Testis (tissue), 3 donors: ENCODE results near the gene EXOC6. TPM values are rescaled to one million over a fixed set of nuclear protein-coding genes. Genes with fewer than 3 reads are reported as not detected.
A peak's percentile ranks its signal among the peaks of the same experiment; 100 is the strongest.

Experiments
- DNase-seq: peaks from one replicate; pipeline ENCODE4 v3.0.0-alpha.2; 2019
- H3K27ac ChIP-seq, 2 donors: fragments of 200-600 bp; sonication (generic); one replicate each; pipeline ENCODE4 v1.5.1; 2019
- H3K27me3 ChIP-seq: fragments of 200-600 bp; sonication (generic); one replicate; pipeline ENCODE4 v1.5.1; 2019
- H3K36me3 ChIP-seq: fragments of 200-600 bp; sonication (generic); one replicate; pipeline ENCODE4 v1.5.1; 2017; ENCODE audit warnings: low read depth; ENCODE audit errors: missing control alignments
- H3K4me1 ChIP-seq: fragments of 200-600 bp; sonication (generic); one replicate; pipeline ENCODE4 v1.5.1; 2019
- H3K4me3 ChIP-seq, 2 donors: fragments of 200-600 bp; sonication (generic); one replicate each; pipeline ENCODE4 v1.5.1; 2017 to 2019
- H3K9me3 ChIP-seq: fragments of 200-600 bp; sonication (generic); one replicate; pipeline ENCODE4 v1.5.1; 2017
- POLR2A ChIP-seq: fragments of 450-650 bp; IDR thresholded peaks from one replicate; pipeline ENCODE4 v1.6.1; 2017; ENCODE audit warnings: antibody characterized with exemption, mild to moderate bottlenecking, moderate library complexity
- WGBS, 2 donors: methylation state at CpG; one replicate each; pipeline ENCODE4 v1.1.5; 2018; 5-methylcytosine and 5-hydroxymethylcytosine counted together
- intact Hi-C: fragments of 100-400 bp; cut with DNase I; formaldehyde crosslinking; loops from one replicate; pipeline ENCODE4 v1.15.1; 2023; ENCODE audit warnings: low total_unique reads
- polyA plus RNA-seq: library from polyadenylated mRNA; stranded (reverse); fragments of 350-450 nt; fragmentation: Illumina TruSeq; extraction: RNeasy Lipid Tissue Mini Kit (QIAGEN cat#74804); gene quantifications from one replicate; pipeline ENCODE4 v1.2.3, GENCODE V29; 2014; ENCODE audit warnings: low read depth, low replicate concordance; ENCODE audit not compliant: insufficient read depth
- total RNA-seq, 2 donors: library from RNA; depleted of rRNA; stranded (reverse); fragments of >200 nt; gene quantifications; one replicate each; pipeline ENCODE4 v1.2.3, GENCODE V29; 2016
- TF ChIP-seq, protein P1 (sequence below), 3 experiments: fragments of 450-650 bp in 2 of 3; fragments of 200-600 bp in 1 of 3; sonication (generic) in 1 of 3; IDR thresholded peaks; one replicate each; pipeline ENCODE4 v1.5.1; 2016 to 2019; ENCODE audit warnings: antibody characterized with exemption in 3 of 3, mild to moderate bottlenecking in 2 of 3, moderate library complexity in 1 of 3

Gene EXOC6
- total and polyA plus RNA-seq, 3 donors from 2014 or later: 13.3 to 38.5 (median 28.0) TPM

DNA sequence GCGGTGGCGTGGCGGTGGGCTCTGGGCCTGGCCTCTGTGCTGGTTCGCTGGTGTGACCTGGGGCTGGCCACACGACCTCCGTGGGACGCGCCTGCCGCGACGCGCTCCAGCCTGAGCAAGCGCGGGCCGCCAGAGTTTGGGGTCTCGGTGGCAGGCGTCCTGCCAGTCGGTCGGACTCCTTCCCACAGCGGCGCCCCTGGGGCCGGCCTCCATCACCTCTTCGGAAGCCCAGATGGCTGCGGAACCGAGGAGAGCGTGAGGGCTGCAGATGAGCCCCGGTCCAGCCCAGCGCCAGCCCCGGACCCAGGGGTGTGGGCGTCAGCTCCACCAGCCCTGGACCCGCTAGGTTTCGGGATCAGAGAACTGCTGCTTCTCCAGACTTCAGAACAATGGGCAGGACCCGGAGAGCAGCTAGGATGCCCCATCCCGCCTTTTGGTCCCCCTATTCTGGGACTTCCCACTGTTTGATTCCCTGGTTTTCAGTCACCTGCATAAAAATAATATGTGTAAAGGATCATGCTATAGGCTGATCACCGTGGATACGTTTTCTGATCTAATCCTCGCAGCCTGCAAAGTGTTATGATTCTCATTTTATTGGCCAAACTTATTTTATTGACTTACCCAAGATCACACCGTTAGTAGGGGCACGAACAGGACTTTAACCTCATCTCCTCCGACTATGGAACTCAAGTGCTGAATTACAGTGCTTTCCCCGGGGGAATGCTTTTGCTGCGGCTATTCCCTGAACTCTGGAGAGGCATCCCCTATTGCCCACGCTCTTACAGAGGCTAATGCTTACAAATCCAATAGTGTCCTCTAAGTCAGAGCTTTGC, 215.0 kb downstream of the EXOC6 start:
- no peak for DNase-seq
- Histone ChIP-seq H3K9me3 (no peaks in the 10 kb centered on the region), H3K27ac (no peak overlapping the region), H3K27me3 (no peaks in the 10 kb centered on the region), H3K4me1 (peaks cover 11% of the 10 kb centered on the region), H3K36me3 (no peaks in the 10 kb centered on the region), H3K4me3 (peak overlapping the region; percentile 11 to 21)
- TF ChIP-seq, protein P1, sequence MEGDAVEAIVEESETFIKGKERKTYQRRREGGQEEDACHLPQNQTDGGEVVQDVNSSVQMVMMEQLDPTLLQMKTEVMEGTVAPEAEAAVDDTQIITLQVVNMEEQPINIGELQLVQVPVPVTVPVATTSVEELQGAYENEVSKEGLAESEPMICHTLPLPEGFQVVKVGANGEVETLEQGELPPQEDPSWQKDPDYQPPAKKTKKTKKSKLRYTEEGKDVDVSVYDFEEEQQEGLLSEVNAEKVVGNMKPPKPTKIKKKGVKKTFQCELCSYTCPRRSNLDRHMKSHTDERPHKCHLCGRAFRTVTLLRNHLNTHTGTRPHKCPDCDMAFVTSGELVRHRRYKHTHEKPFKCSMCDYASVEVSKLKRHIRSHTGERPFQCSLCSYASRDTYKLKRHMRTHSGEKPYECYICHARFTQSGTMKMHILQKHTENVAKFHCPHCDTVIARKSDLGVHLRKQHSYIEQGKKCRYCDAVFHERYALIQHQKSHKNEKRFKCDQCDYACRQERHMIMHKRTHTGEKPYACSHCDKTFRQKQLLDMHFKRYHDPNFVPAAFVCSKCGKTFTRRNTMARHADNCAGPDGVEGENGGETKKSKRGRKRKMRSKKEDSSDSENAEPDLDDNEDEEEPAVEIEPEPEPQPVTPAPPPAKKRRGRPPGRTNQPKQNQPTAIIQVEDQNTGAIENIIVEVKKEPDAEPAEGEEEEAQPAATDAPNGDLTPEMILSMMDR (IDR thresholded peaks at IDR 0.05): no peak
- TF ChIP-seq POLR2A: no peak
- intact Hi-C loops: no loop called here
- WGBS, 2 donors: 51 to 68% methylated on average over 12 to 30 of the region's 43 CpGs

DNA sequence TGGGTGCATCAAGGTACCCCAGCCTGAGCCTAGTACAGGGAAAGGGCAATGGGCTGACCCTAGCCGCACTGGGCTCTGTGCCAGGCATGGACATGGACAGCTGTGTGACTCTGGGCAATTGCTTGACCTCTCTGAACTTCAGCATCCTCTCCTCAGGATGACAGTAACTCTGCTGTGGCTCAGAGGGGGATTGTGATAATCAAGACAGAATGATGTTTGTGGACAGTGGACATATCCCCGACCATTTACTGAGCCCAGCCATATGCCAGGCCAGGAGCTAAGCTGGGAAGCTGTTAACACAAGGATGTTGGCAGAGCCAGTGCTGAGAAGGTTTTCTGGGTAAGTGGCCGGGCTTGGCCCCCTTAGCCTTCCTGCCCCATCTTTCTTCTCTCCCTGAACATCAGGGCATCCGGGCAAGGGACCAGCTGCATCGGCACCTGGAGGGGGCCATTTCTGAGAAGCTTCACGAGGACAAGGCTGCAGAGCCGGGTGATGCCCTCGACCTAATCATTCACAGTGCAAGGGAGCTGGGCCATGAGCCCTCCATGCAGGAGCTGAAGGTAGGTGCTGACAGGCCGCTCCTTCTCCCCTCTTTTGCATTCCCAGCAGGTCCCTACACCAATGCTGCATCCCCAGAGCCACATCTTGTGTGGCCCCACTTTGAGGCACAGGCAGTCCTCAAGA, 215.8 kb downstream of the EXOC6 start:
- Histone ChIP-seq H3K27me3 (no peaks in the 10 kb centered on the region), H3K27ac (no peak overlapping the region), H3K36me3 (no peaks in the 10 kb centered on the region), H3K4me3 (no peak overlapping the region), H3K4me1 (peaks cover 19% of the 10 kb centered on the region), H3K9me3 (no peaks in the 10 kb centered on the region)
- no peak for DNase-seq
- no peak for TF ChIP-seq POLR2A
- TF ChIP-seq, protein P1 (IDR thresholded peaks at IDR 0.05): no peak
- intact Hi-C loops: no loop called here
- WGBS, 2 donors: 78 to 90% methylated on average over 7 to 9 of the region's 9 CpGs

DNA sequence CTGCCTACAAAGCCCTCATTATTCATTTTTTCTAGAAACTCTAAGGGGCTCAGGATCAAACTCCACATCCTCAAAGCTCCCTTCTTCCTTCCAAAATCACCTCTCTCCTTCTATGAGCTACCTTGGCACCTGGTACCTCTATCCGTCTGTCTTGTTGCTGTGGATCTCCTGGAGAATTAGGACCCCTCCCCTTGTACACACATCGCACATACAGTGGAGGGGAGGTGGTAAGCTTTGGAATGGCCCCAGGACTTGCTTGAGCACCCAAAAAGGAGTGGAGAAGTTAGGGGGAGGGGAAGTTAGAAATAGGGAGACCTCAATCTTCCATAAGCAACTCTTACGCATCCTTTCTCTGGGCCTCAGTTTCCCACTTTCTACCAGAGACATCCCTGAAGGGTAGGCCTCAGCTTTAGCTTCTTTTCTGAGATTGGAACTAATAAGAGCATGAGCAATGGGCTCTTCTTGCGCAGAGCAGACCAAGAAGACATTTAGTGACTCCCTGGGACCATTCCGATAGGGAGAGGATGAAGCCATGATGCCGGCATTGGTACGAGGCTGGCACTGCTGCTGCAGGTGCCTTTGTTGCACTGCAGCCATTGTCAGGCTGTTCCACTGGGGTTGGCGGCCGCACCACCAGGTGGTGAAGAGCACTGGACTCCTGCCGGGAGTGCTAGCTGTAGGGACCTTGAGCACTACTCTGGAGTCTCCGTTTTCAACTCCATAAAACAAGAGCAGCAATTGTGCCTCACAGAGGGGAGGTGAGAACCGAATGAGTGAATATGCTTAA, 216.7 kb downstream of the EXOC6 start:
- H3K27me3 ChIP-seq: no peaks in the 10 kb centered on the region
- 65 to 73% methylated on average over 12 of the region's 12 CpGs for WGBS, 2 donors
- TF ChIP-seq POLR2A: no peak
- TF ChIP-seq, protein P1 (IDR thresholded peaks at IDR 0.05): no peak
- no peaks in the 10 kb centered on the region for H3K36me3 ChIP-seq
- H3K4me3 ChIP-seq: no peak overlapping the region
- intact Hi-C loops: no loop called here
- no peaks in the 10 kb centered on the region for H3K9me3 ChIP-seq
- no peak for DNase-seq
- peaks cover 20% of the 10 kb centered on the region for H3K4me1 ChIP-seq
- no peak overlapping the region for H3K27ac ChIP-seq

DNA sequence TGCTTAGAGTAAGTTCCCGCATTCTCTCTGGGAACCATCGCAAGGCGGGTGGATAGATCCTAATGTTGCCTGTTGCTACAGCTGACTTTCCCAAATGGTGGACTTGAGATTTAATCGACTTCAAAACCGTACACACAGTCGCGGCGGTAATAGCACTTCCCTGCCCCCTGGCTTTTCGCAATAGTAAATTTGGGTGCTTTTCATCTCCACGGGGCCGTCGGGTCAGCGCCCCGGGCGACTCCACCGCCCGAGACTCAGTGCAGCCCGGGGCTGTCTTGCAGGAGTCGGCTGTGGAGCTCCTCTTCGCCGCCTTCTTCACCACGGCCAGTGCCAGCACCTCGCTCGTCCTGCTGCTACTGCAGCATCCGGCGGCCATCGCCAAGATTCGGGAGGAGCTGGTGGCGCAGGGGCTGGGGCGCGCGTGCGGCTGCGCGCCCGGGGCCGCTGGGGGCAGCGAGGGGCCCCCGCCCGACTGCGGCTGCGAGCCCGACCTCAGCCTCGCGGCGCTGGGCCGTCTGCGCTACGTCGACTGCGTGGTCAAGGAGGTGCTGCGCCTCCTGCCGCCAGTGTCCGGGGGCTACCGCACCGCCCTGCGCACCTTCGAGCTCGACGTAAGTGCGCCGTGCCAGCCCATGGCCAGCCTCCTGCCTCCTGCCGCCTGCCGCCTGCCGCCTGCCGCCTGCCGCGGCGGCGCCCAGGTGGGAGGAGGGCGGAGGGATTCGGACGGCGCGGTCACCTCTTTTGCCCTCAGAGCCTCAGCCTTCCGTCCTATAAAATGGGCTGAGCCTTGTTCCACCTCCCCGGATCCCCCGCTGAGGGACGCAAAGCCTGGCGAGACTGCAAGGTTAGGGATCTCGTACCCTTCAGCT, 217.6 kb downstream of the EXOC6 start:
- Histone ChIP-seq H3K36me3 (no peaks in the 10 kb centered on the region), H3K27me3 (no peaks in the 10 kb centered on the region), H3K4me3 (no peak overlapping the region), H3K4me1 (peaks cover 20% of the 10 kb centered on the region), H3K9me3 (no peaks in the 10 kb centered on the region), H3K27ac (no peak overlapping the region)
- DNase-seq: no peak
- TF ChIP-seq, protein P1 (IDR thresholded peaks at IDR 0.05): no peak
- TF ChIP-seq POLR2A: no peak
- intact Hi-C loops: no loop called here
- 44 to 51% methylated on average over 23 to 54 of the region's 81 CpGs for WGBS, 2 donors
